GM20000 (cell line): ENCODE results near the gene FBXO9.

Source experiments
- DNase-seq: peaks from one replicate; pipeline ENCODE4 v3.0.0; 2012; ENCODE audit warnings: low spot score
- CTCF ChIP-seq: IDR thresholded peaks from 2 replicates; pipeline ENCODE4 v1.5.1; 2012; ENCODE audit warnings: mild to moderate bottlenecking, control low read depth; ENCODE audit errors: extremely low read depth, missing control alignments

FBXO9 gene

GRCh38 chr6:53107091-53107490 is 41.9 kb downstream of the FBXO9 start:
- TF ChIP-seq CTCF, result no peak
- DNase-seq, result no peak

GRCh38 chr6:53109612-53110011 is 44.4 kb downstream of the FBXO9 start:
- TF ChIP-seq CTCF, result no peak
- DNase-seq, result no peak

- TF ChIP-seq CTCF, result no peak
- no peak for DNase-seq
Observed at GRCh38 chr6:53111865-53112264, 46.7 kb downstream of the FBXO9 start.

GRCh38 chr6:53112404-53112803 is 47.2 kb downstream of the FBXO9 start:
- DNase-seq, result no peak
- TF ChIP-seq CTCF, result no peak

- no peak for TF ChIP-seq CTCF
- no peak for DNase-seq
Observed at GRCh38 chr6:53112871-53113270, 47.7 kb downstream of the FBXO9 start.

- no peak for TF ChIP-seq CTCF
- no peak for DNase-seq
Observed at GRCh38 chr6:53113742-53114141, 48.5 kb downstream of the FBXO9 start.

- DNase-seq, result no peak
Observed at GRCh38 chr6:53115113-53115512, 49.9 kb downstream of the FBXO9 start.

More at GRCh38 chr6:53115113-53115512, 49.9 kb downstream of the FBXO9 start:
- no peak for TF ChIP-seq CTCF
